ENCODE results near the gene FLRT2. TPM values are rescaled to one million over a fixed set of nuclear protein-coding genes. Genes with fewer than 3 reads are reported as not detected.

Gene FLRT2
- total and polyA plus RNA-seq, 2 of the 4 experiments (the other 2 are of a cell fraction): 10.2 to 13.1 TPM

DNA sequence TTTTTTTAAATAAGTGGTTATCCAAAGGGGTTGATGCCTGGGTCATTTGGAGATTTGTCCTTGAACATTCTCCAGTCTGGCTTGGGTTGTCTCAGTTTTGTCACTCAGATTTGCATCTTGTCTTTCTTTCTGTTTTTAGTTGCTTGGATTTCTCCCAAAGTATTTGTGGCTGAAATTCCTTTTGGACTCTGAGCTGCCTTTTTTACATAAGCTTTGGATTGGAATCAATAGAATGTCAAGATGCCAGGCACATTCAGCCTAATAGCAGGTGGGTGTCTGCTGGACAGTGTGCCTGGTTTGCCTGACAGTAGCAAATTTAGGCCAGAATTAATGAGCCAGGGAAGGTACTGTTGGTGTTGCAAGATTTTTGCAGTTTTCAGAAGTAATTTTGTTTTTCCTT is 50.0 kb downstream of the FLRT2 start:
- peaks cover 5 to 23% of the 10 kb centered on the region in 2 experiments; a peak in 3 of 4 replicates for H3K79me1 ChIP-seq (ENCODE audit: low read depth in 1 of 2, low read length in 2 of 2)
- no peak overlapping the region; the same call in 1 of the 2 replicates for H4K91ac ChIP-seq (ENCODE audit: insufficient read depth, low read depth, low read length)
- no peak overlapping the region for H3K4me3 ChIP-seq (ENCODE audit: insufficient read depth, low read depth, low read length)
- peaks cover 5% of the 10 kb centered on the region for H3K36me3 ChIP-seq (ENCODE audit: control insufficient read depth, insufficient read depth, low read length)
- H3K27me3 ChIP-seq (ENCODE audit: control insufficient read depth, insufficient read depth, low read length): no peaks in the 10 kb centered on the region
- H2BK5ac ChIP-seq (ENCODE audit: low read depth, low read length, poor library complexity, severe bottlenecking): no peak overlapping the region
- peaks cover 16% of the 10 kb centered on the region for H3K4me1 ChIP-seq (ENCODE audit: control insufficient read depth, insufficient read depth, low read length)
- H3K27ac ChIP-seq (ENCODE audit: insufficient read depth, low read length): no peak overlapping the region
- H3K9me1 ChIP-seq (ENCODE audit: insufficient read depth, low read length): peaks cover 11% of the 10 kb centered on the region; the same call in 1 of the 2 replicates
- H2AFZ ChIP-seq (replicated peaks; ENCODE audit: low read length, poor library complexity): no peak overlapping the region
- ChIA-PET CTCF (interaction anchor here (0.6 kb wide), 1 partner anchor 1511 kb away, joined by 3 read pairs; no protein-coding TSS in a partner anchor), POLR2A (ENCODE audit: unreplicated experiment) (no interaction called here)
- dilution Hi-C loops (cut with HindIII; ENCODE audit: low sequenced_read_pairs, unreplicated experiment) (no loop called here), in situ Hi-C loops (cut with MboI; ENCODE audit: low sequenced_read_pairs) (no loop called here), intact Hi-C loops (cut with micrococcal nuclease) (no loop called here)
- H4K8ac ChIP-seq (ENCODE audit: low read depth in 2 of 2, low read length in 2 of 2): no peak overlapping the region
- H4K5ac ChIP-seq (ENCODE audit: low read depth, low read length): no peak overlapping the region
- no peak overlapping the region for H3K4me2 ChIP-seq (ENCODE audit: low read depth, low read length)
- H2AK5ac ChIP-seq (ENCODE audit: low read depth, low read length): peak overlapping the region; percentile 68; the same call in 1 of the 2 replicates
- H2BK15ac ChIP-seq (ENCODE audit: low read depth, low read length): no peak overlapping the region
- no peak for DNase-seq
- H2AK9ac ChIP-seq (replicated peaks; ENCODE audit: low read depth, low read length, poor library complexity): no peak overlapping the region
- H3K18ac ChIP-seq (ENCODE audit: low read depth, low read length): 0 out of 2 replicates have a peak overlapping the region, but pooled peaks have one; percentile 4
- peak overlapping the region; percentile 63 for H3K4ac ChIP-seq (ENCODE audit: low read depth, low read length)
- no peak overlapping the region for H3K56ac ChIP-seq (ENCODE audit: extremely low read depth, insufficient read depth, low read length)
- ATAC-seq (ENCODE audit: low read depth): no peak
- no peak overlapping the region for H3K23ac ChIP-seq (ENCODE audit: low read depth, low read length)
- no TSS peak for BruUV-seq (replicated peaks)
- H2BK20ac ChIP-seq (ENCODE audit: low read depth, low read length): no peak overlapping the region
- H3K14ac ChIP-seq (replicated peaks; ENCODE audit: low read depth, low read length): peak overlapping the region; percentile 40; the same call in 1 of the 2 replicates
- no peak overlapping the region for H3K9ac ChIP-seq (ENCODE audit: low read depth, low read length)
- no peak overlapping the region for H2BK120ac ChIP-seq (ENCODE audit: low read depth, low read length)
- no peaks in the 10 kb centered on the region for H3K9me3 ChIP-seq (ENCODE audit: control insufficient read depth, insufficient read depth, low read length)
- TF ChIP-seq MXI1 (IDR thresholded peaks at IDR 0.05; ENCODE audit: borderline replicate concordance, low read depth, low read length) (no peak), POLR2A (IDR thresholded peaks at IDR 0.05; ENCODE audit: low read depth, low read length) (no peak)
- H4K20me1 ChIP-seq (ENCODE audit: insufficient read depth, low read length): no peaks in the 10 kb centered on the region
